NOMO-1 treated with DMSO at 0.1 percent for 48 hours (cell line): ENCODE data around the gene LRRTM2.
A peak's percentile ranks its signal among the peaks of the same experiment; 100 is the strongest.
"Not testable (repeated sequence)": the region's sequence is repeated elsewhere in the genome, so short reads cannot be mapped to it uniquely, and the experiment has no call there.

Experiments used
- DNase-seq: peaks from one replicate; lab custom pipeline; 2025; ENCODE audit not compliant: unreplicated experiment; lab: John Stamatoyannopoulos, UW

The LRRTM2 gene

DNA sequence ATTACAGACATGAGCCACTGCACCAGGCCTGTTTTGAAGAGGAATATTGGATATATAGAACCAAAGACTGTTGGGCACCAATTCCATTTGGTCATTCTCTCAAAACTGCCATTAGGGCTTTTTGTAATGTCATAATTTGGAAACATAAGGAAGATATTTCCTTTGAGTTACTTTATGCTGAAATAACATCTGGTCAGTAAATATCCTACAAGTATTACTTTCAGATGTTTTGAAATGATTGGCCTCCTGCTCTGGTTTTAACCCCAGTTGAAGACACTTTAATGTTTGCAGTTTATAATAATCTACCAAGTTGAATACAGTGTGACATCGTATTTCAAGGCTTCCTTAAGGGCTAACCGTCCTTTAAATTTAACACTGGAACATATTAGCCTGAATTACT, 33.6 kb downstream of the LRRTM2 start:
- no peak for DNase-seq

DNA sequence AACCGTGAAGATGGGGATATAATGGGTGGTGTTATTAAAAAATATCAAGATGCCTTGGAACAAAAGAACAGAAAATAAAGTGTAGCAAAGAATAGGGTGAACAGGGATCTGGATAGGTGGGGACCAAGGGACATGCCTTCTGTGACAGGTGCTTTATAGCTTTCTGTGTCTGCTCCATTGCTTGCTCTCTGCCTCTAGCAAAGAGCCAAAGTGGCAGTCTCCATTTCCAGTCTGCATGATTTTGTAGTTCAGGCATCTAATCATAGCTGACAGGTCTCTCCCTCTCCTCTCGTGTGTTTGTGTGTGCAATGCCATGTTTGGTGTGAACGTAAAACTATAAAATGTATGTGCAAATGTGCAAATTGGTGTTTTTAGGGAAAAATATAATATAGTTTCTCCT, 35.0 kb downstream of the LRRTM2 start:
- no peak for DNase-seq

- DNase-seq = no peak
Observed at GRCh38 chr5:138837160-138837559, 38.0 kb downstream of the LRRTM2 start.

GRCh38 chr5:138834853-138835252, 40.3 kb downstream of the LRRTM2 start:
- DNase-seq = not testable (repeated sequence)

DNA sequence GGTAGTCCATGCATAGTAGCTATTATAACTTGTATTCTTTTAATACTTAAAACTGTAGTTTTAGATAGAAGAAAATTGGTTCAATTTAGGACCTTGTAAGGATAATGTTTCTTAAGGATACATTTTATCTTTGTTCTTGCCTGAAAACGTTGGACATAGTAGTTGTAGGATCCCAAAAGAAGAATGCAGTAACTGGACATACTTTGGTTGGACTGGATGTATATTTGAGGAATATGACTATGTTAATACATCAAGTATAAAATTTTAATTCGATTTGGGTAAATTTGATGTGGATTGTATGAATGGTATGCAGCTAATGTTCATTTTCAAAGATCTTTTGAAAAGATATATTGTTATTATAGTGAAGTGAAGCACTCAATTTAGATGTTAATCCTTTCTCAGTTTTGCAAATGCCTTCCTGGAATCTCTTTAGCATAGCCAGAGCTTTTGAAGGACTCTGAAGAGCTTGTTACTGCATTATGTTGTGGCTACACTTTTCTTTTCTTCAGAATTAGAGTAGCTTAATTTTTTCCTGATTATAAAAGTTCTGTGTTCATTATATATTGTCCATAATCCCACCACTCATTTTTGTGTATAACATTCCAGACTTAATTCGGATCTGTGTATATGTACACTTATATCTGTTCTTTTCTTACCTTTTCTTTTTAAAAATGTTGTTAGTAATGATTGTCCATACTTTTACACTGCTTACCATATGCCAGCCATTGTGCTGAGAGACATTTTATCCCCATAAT, 41.2 kb downstream of the LRRTM2 start:
- DNase-seq = no peak

DNA sequence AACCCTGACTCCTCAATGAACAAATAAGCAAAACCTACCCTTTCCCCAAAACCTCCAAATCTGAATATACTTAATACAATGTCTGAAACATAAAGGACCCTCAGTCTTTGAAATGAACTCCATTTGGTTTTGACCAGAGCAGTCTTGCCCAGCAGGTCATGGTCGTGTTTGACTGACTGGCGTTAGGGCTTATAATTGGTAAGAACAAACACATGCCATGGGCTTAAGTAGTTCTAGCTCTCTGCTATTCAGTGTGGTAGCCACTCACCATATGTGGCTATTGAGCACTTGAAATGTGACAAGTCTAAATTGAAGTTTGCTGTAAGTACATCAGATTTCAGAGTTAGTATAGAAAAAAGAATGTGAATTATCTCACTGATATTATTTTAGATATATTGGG, 42.1 kb downstream of the LRRTM2 start:
- DNase-seq = no peak

DNA sequence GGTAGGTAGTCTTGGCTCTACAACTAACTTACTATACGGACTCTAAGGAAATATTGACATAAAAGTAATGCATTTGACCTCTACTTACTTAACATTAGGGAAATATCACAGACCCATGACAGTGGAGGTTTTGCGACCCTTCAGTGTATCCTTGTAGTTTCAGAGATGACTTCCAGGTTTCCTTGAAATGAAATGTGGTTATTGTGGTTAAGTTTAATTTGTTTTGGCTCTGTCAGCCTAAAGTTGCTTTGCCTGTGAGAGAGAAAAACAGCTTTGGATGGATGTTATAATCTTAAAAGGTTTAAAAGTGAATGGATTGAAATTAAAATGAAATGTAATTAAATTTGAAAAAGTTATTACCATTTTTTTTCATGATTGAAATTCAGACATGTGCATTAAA, 42.9 kb downstream of the LRRTM2 start:
- no peak for DNase-seq

GRCh38 chr5:138831703-138832102, 43.4 kb downstream of the LRRTM2 start:
- DNase-seq = no peak

DNA sequence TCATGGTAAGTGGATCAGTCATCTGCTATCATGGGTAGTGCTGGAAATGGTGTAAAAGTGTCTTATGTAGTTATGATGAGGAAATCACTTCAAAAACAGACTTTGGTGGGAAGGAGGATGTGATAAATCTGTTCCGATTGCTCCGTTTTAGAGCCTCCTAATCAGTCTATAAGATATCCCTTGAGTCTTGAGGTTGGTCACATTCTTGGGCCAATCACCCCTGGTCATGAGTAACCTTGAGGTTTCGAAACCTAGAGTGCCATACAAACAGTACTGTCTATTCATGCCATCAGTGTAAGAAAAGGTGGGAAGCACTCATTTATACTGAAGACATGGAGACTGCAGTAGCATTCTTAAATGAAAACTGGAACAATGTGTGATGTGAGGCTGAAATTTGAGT, 45.8 kb downstream of the LRRTM2 start:
- no peak for DNase-seq

GRCh38 chr5:138828556-138828955, 46.6 kb downstream of the LRRTM2 start:
- DNase-seq = no peak

DNA sequence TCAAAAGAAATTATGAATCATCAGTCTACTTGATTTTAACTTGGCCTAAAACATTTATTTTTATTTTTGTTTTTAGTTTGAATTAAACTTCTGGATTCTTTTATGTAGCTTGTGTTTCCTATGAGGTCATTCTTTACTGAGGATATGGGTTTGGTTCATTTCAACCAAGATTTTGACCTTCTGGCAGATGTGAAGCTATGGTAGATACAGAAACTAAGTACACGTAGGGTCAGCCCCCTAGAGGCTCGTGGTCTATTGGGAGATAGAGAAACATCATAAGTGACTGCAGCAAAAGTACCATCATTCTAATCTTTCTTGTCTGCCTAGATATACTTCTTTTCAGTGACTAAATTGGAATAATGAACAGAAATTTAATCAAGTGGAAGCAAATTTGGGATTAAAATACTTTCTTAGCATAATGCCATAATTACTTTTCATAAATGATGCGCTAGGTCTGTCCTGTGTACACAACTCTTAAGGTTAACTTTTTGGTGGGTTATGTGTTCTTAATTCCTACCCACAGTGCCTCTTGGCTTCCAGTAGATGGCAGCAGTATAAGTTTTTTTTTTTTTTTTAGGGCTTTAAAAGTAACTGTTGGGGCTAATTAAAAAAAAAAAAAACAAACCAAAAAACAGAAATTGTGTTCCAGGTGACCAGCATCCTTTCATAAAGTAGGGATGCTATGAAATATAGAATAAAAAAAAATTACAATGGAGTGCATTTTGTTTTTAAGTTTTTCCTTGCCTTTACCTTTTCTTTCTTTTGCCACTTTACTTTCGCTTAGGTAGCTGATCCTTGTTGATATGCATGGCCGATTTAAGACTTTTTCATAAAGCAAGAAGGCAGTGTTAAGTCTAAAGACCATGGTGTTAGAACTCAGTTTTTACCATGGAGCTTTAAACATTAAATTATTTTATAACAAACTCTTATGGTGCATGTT, 49.9 kb downstream of the LRRTM2 start:
- DNase-seq = peak; percentile 17

- no peak for DNase-seq
Observed at GRCh38 chr5:138824516-138824915, 50.6 kb downstream of the LRRTM2 start.

DNA sequence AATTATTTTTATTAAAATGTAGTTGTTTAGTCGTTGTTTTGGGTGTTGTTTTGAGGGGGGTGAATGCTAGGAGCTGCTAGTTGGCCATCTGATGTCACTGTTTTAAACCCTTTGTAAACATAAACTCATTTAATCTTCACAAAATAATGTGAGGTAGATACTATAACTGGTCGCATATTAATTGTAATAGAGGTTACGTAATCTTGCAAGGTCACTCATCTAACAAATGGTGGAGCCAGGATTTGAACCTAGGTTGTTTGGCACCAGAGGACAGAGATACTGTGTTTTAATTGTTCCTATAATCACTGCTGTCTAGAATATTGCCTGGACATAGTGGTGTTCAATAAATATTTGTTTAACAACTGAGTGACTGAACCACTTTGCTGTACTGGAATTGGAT, 54.4 kb downstream of the LRRTM2 start:
- no peak for DNase-seq

DNA sequence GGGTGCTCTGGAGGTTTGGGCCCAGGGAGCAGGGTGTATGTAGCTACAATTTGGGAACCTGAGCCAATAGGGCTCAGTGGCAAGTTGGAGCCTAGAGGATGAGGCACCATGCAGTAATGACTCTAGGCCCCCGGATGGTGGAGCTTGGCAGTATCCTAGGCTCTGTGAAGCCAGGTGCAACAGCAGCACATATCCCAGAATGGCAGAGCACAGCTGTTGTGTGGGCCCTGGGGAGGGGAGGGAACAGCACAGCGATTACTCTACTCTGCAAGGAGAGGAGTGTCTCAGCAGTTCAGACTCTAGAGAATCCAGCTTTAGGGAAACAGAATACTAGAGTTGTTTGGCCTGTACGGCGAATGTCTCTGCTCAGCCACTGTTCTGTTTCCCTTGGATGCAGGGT, 56.1 kb downstream of the LRRTM2 start:
- no peak for DNase-seq
